Tibial nerve (tissue), 4 donors: ENCODE results near the gene PAFAH1B2. TPM values are rescaled to one million over a fixed set of nuclear protein-coding genes. Genes with fewer than 3 reads are reported as not detected.

Experiments used
- DNase-seq, 2 donors: peaks; one replicate each; pipeline ENCODE4 v3.0.0-alpha.2; 2019; ENCODE audit warnings: low spot score in 2 of 2
- H3K27ac ChIP-seq, 4 donors: fragments of 200-600 bp; sonication (generic) in 3 of 4; one replicate each; pipeline ENCODE4 v1.5.1; 2017 to 2019; ENCODE audit warnings: mild to moderate bottlenecking in 1 of 4
- H3K27me3 ChIP-seq, 2 donors: fragments of 200-600 bp; sonication (generic) in 1 of 2; one replicate each; pipeline versions ENCODE4 v1.5.1 to v1.6.0; 2017 to 2019
- H3K36me3 ChIP-seq, 3 donors: fragments of 200-600 bp; sonication (generic); one replicate each; pipeline ENCODE4 v1.5.1; 2018 to 2019
- H3K4me1 ChIP-seq, 4 donors: fragments of 200-600 bp; sonication (generic) in 3 of 4; one replicate each; pipeline ENCODE4 v1.5.1; 2017 to 2019
- H3K4me3 ChIP-seq, 4 donors: fragments of 200-600 bp; sonication (generic) in 3 of 4; one replicate each; pipeline ENCODE4 v1.5.1; 2017 to 2019; ENCODE audit warnings: mild to moderate bottlenecking in 1 of 4, moderate library complexity in 1 of 4
- H3K9me3 ChIP-seq, 4 donors: fragments of 200-600 bp; sonication (generic) in 3 of 4; one replicate each; pipeline ENCODE4 v1.5.1; 2017 to 2019
- CTCF ChIP-seq, 5 experiments: fragments of 200-600 bp in 3 of 5; fragments of 450-650 bp in 2 of 5; sonication (generic) in 3 of 5; IDR thresholded peaks; one replicate each; pipeline ENCODE4 v1.5.1; 2016 to 2019; ENCODE audit warnings: antibody characterized with exemption in 5 of 5, mild to moderate bottlenecking in 3 of 5, moderate library complexity in 2 of 5
- EP300 ChIP-seq, 2 donors: sonication (generic); formaldehyde crosslinking; IDR thresholded peaks; one replicate each; pipeline ENCODE4 v1.6.1; 2017; ENCODE audit warnings: antibody characterized with exemption in 2 of 2, mild to moderate bottlenecking in 1 of 2
- POLR2A ChIP-seq, 2 donors: fragments of 450-650 bp; IDR thresholded peaks; one replicate each; pipeline ENCODE4 v1.6.1; 2017; ENCODE audit warnings: antibody characterized with exemption in 2 of 2, mild to moderate bottlenecking in 2 of 2, moderate library complexity in 2 of 2
- WGBS, 2 donors: methylation state at CpG; one replicate each; pipeline ENCODE4 v1.1.5; 2018; 5-methylcytosine and 5-hydroxymethylcytosine counted together
- total RNA-seq, 4 donors: library from RNA; depleted of rRNA; stranded (reverse); fragments of >200 nt; gene quantifications; one replicate each; pipeline ENCODE4 v1.1.0, GENCODE V29; 2016

Gene PAFAH1B2
- total RNA-seq, 4 donors from 2014 or later, result 96.9 to 125 (median 109) TPM

GRCh38 chr11:117160826-117161225 is 16.7 kb downstream of the PAFAH1B2 start:
- no peak overlapping the region for H3K27ac ChIP-seq
- WGBS, 2 donors, result 85 to 89% methylated on average over 2 of the region's 2 CpGs
- no peaks in the 10 kb centered on the region for H3K9me3 ChIP-seq
- TF ChIP-seq CTCF (IDR thresholded peaks at IDR 0.05), result no peak
- TF ChIP-seq POLR2A (IDR thresholded peaks at IDR 0.05), result no peak
- no peak for TF ChIP-seq EP300 (IDR thresholded peaks at IDR 0.05)
- DNase-seq, result no peak
- H3K36me3 ChIP-seq, result peaks cover 6 to 73% (median 12%) of the 10 kb centered on the region in 3 donors
- H3K4me1 ChIP-seq, result peaks cover 0 to 17% (median 0%) of the 10 kb centered on the region in 4 donors
- H3K4me3 ChIP-seq, result no peak overlapping the region
- H3K27me3 ChIP-seq, result no peaks in the 10 kb centered on the region

GRCh38 chr11:117166491-117166890 is 22.4 kb downstream of the PAFAH1B2 start:
- no peak overlapping the region for H3K27ac ChIP-seq
- no peak overlapping the region for H3K4me3 ChIP-seq
- no peak for DNase-seq
- peaks cover 0 to 8% (median 4%) of the 10 kb centered on the region in 4 donors for H3K4me1 ChIP-seq
- no peaks in the 10 kb centered on the region for H3K9me3 ChIP-seq
- peaks cover 12 to 95% (median 21%) of the 10 kb centered on the region in 3 donors for H3K36me3 ChIP-seq
- no peaks in the 10 kb centered on the region for H3K27me3 ChIP-seq
- no peak for TF ChIP-seq CTCF (IDR thresholded peaks at IDR 0.05)
- no peak for TF ChIP-seq POLR2A (IDR thresholded peaks at IDR 0.05)
- no peak for TF ChIP-seq EP300 (IDR thresholded peaks at IDR 0.05)
- 51 to 56% methylated on average over 1 of the region's 1 CpG for WGBS, 2 donors

- DNase-seq, result no peak
- TF ChIP-seq CTCF (IDR thresholded peaks at IDR 0.05) (no peak), EP300 (IDR thresholded peaks at IDR 0.05) (no peak), POLR2A (IDR thresholded peaks at IDR 0.05) (no peak)
- peaks cover 0 to 34% (median 9%) of the 10 kb centered on the region in 4 donors for H3K4me1 ChIP-seq
- H3K27ac ChIP-seq, result peak overlapping the region in 1 of 4 donors; percentile 77
- no peak overlapping the region for H3K4me3 ChIP-seq
- WGBS, 2 donors, result 61 to 68% methylated on average over 2 of the region's 2 CpGs
- no peaks in the 10 kb centered on the region for H3K9me3 ChIP-seq
- H3K27me3 ChIP-seq, result no peaks in the 10 kb centered on the region
- H3K36me3 ChIP-seq, result peaks cover 9 to 63% (median 13%) of the 10 kb centered on the region in 3 donors
These were observed 25.6 kb downstream of the PAFAH1B2 start for GRCh38 chr11:117169736-117170135.

GRCh38 chr11:117170210-117170609 is 26.1 kb downstream of the PAFAH1B2 start:
- Histone ChIP-seq H3K36me3 (peaks cover 7 to 58% (median 13%) of the 10 kb centered on the region in 3 donors), H3K27me3 (no peaks in the 10 kb centered on the region), H3K4me1 (peaks cover 0 to 38% (median 9%) of the 10 kb centered on the region in 4 donors), H3K27ac (peak overlapping the region in 2 of 4 donors; percentile 75 to 77), H3K4me3 (no peak overlapping the region), H3K9me3 (no peaks in the 10 kb centered on the region)
- DNase-seq, result no peak
- no peak for TF ChIP-seq POLR2A (IDR thresholded peaks at IDR 0.05)
- TF ChIP-seq EP300 (IDR thresholded peaks at IDR 0.05), result no peak
- TF ChIP-seq CTCF (IDR thresholded peaks at IDR 0.05), result no peak
- WGBS, 2 donors, result 75 to 77% methylated on average over 9 of the region's 9 CpGs

GRCh38 chr11:117171007-117171403 is 26.9 kb downstream of the PAFAH1B2 start:
- DNase-seq, result no peak
- Histone ChIP-seq H3K4me1 (peaks cover 0 to 46% (median 12%) of the 10 kb centered on the region in 4 donors), H3K36me3 (peaks cover 6 to 50% (median 13%) of the 10 kb centered on the region in 3 donors), H3K27me3 (no peaks in the 10 kb centered on the region), H3K4me3 (no peak overlapping the region), H3K27ac (peak overlapping the region in 3 of 4 donors; percentile 11 to 77 (median 75)), H3K9me3 (no peaks in the 10 kb centered on the region)
- TF ChIP-seq EP300 (IDR thresholded peaks at IDR 0.05) (no peak), CTCF (IDR thresholded peaks at IDR 0.05) (no peak), POLR2A (IDR thresholded peaks at IDR 0.05) (no peak)
- WGBS, 2 donors, result 92 to 94% methylated on average over 2 of the region's 2 CpGs
